D721Med (cell line): ENCODE data around the gene MTFR2.
"Not testable (repeated sequence)": the region's sequence is repeated elsewhere in the genome, so short reads cannot be mapped to it uniquely, and the experiment has no call there.

Source experiments
- DNase-seq: peaks from one replicate; pipeline ENCODE4 v3.0.0; 2011; ENCODE audit warnings: low spot score; ENCODE audit not compliant: insufficient read length
- FAIRE-seq: peaks from 2 replicates; lab custom pipeline; 2011; peaks lifted over from hg19 to GRCh38; lab: Jason Lieb, UNC
- CTCF ChIP-seq: IDR thresholded peaks from 2 replicates; pipeline ENCODE4 v1.5.1; 2012; ENCODE audit warnings: mild to moderate bottlenecking, control low read depth; ENCODE audit not compliant: insufficient read depth; ENCODE audit errors: missing control alignments

Gene MTFR2

GRCh38 chr6:136225496-136225895 is 24.6 kb downstream of the MTFR2 start:
- DNase-seq, result no peak
- FAIRE-seq, result no peak
- TF ChIP-seq CTCF, result no peak

DNA sequence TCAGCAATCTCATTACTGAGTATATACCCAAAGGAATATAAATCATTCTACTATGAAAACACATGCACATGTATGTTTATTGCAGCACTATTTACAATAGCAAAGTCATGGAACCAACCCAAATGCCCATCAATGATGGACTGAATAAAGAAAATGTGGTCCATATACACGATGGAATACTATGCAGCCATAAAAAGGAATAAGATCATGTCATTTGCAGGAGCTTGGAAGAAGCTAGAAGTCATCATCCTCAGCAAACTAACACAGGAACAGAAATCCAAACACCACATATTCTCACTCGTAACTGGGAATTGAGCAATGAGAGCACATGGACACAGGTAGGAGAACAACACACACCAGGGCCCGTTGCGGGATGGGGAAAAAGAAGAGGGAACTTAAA is 25.1 kb downstream of the MTFR2 start:
- FAIRE-seq, result not testable (repeated sequence)

GRCh38 chr6:136216503-136217401 is 33.4 kb downstream of the MTFR2 start:
- FAIRE-seq, result peak; percentile 6
- TF ChIP-seq CTCF, result no peak
- no peak for DNase-seq

More for the DNA sequence above, 25.1 kb downstream of the MTFR2 start:
- not testable (repeated sequence) for DNase-seq

DNA sequence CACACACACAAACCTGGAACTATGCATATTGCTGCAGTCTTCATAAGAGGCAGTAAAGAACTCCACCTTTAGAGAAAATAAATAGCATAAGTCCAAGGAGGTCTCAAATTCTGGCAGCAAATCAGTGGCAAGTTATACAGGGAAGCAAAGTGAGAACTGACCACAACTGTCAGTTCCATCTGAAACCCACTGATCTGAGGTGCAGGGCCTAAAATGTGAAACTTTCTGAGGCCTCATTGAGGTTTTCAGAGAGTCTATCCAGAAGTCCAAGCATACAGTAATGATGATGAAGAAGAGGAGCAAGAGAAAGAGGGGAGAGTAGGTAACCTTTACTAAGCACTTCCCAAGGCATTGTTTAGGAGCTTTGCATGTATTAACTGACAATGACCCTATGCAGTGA is 36.3 kb downstream of the MTFR2 start:
- FAIRE-seq (no peak), DNase-seq (no peak)
- no peak for TF ChIP-seq CTCF

- no peak for TF ChIP-seq CTCF
- FAIRE-seq, result no peak
- no peak for DNase-seq
Observed at GRCh38 chr6:136213012-136213539, 37.0 kb downstream of the MTFR2 start.

DNA sequence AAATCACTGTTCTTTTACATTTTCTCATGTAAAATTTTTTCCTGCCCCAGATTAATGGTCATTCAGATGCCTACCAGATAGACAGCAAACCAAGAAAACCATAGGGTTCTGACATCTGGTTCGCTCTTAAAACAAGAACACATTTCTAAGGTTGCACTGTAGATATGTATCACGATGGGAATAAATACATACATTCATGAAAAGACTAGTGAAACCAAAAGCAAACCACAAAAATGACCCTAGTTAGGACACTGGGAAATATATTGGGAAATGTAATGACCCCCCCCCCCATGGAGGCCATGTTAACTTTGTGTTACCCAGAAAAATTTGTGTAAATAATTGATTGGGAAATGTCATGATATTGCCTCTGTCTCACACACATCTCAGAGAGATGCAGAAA is 37.5 kb downstream of the MTFR2 start:
- no peak for TF ChIP-seq CTCF
- DNase-seq (no peak), FAIRE-seq (no peak)

DNA sequence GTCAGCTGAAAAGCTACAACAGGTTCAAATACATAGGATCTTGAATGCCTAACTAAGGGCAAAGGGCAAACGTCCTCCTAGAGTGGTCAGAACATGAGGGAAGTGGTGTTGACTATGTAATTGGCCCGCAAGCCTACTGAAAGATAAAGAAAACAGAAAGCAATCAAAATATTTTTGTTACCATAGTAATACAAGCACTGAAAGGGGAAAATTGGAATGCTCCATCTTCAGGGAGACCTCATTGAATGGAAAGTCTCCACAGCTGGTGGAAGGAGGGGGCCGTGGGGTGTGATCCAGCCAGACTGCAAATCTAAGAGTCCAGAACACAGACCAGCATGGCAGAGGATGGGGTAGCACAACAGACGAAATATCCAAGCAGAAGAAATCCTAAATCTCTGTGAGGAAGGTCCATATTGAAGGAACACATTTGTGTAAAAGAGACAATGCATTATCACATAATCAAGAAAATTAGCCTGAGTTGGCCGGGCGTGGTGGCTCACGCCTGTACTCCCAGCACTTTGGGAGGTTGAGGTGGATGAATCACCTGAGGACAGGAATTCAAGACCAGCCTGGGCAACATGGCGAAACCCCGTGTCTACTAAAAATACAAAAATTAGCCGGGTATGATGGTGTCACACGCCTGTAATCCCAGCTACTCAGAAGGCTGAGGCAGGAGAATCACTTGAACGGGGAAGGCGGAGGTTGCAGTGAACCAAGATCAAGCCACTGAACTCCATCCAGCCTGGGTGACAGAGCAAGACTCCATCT is 39.5 kb downstream of the MTFR2 start:
- FAIRE-seq, result no peak
- no peak for TF ChIP-seq CTCF
- DNase-seq, result no peak
